Activated CD4-positive, alpha-beta T cell treated with anti-CD3 and anti-CD28 coated beads, Interleukin-2, amount 50 U/mL, for 1 hour (primary cell): ENCODE data around the gene SRP19.
"Not testable (repeated sequence)": the region's sequence is repeated elsewhere in the genome, so short reads cannot be mapped to it uniquely, and the experiment has no call there.

Source experiments
- DNase-seq: peaks from one replicate; pipeline ENCODE4 v3.0.0-alpha.2; 2020

The SRP19 gene

DNA sequence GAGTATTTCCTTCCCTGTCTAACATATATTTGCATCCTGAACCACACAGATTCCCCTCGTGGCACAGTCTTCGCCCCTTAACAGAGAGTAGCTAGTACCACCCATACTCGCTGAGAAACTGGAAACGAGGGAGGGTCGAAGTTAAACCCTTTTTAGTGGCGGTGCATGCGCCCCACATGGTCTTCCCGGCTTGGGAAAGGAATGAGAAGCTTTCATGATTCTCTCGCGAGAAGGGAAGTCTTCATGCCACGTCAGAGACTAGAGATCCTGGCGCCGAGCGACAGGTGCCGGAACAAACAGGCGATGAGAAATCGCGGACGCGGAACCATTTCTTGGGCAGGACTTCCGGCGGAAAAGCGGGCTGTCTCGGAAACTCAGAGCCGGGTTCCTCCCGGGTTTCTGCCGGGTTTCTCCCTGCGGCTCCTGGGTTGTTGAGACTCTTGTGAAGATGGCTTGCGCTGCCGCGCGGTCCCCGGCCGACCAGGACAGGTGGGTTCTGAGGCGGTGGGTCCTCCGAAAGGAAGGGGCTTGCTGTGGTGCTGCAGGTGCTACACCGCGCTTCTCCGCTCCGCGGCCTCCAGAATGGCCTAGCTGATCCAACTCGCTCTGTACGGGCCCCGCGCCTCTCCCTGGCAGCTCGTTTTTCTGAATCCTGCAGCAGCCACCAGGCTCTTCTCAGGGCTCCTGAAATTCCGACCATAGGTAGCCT lies at the start of gene SRP19:
Gene SRP19 (plus strand): TSS at position 359 of the 709 bp plus-strand sequence. CDS start 90 bp downstream, at position 449.
- peak; percentile 88 for DNase-seq

DNA sequence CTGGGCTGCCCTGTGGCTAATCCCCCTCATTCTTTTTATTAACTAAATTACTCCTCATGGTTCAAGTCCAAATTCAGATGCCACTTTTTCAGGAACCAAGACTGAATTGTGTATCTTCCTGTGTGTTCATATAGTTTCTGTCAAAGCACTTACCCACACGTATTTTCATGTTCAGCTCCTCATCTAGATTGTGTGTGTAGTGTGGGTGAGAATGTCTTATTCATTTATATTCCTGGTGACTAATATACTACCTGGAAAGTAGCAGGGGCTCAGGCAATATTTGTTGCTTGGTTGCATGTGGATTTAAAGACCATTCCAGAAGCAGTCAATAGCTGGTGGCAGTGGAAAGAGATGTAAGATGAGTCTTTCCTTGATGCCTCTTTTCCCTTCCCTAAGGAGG lies 48.5 kb upstream of the SRP19 start:
- no peak for DNase-seq

DNA sequence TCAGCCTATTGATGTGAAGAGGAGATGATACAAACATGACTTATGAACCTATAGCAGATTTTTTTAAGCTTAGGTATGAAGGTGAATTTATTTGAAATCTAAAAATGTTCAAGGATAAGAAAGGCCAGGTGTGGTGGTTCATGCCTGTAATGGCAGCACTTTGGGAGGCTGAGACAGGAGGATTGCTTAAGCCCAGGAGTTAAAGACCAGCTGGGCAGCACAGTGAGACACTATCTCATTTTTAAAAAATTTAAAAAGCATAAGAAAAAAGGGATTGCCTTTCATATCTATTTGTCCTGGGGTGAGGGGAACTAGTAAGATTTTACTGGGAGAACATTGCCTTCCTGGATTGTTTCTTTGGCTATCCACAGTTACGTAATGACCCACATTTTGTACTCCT lies 40.8 kb upstream of the SRP19 start:
- DNase-seq, result no peak

DNA sequence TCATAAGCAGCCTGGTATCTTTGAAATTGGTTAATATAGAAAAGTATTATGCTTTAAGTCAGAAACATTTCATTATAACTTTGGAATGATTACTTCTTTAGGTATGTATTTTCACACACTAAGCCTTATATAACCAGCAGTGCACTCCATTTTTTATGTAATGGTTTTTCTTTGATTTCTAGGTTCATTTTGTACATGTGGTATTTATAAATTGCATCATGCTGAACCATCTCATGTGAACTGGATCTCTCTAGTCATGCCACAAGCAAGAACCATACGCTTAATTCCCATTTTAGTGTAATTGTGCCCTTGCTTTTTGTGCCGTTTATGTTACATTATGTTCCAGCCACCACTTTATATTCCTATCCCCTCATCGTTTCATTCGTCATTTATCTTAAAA lies 38.6 kb upstream of the SRP19 start:
- no peak for DNase-seq

DNA sequence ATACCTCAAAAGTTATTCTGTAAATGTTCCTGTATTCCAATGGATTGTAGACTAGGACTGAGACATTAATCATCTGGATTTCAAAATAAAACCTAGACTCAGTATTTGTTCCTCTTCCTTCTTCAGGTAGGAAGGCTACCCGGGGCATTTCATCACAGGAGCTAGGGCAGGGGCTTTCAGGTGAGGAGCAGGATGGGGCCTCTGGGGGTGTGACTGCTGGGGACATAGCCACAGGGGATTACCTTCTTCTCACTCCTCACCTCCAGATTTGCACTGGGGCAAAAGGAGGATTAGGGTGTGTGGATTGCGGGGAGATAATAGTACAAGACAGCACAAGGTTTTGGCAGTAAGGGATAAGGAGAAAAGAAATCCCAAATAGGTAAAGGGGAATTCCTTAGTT lies 37.9 kb upstream of the SRP19 start:
- DNase-seq, result no peak

DNA sequence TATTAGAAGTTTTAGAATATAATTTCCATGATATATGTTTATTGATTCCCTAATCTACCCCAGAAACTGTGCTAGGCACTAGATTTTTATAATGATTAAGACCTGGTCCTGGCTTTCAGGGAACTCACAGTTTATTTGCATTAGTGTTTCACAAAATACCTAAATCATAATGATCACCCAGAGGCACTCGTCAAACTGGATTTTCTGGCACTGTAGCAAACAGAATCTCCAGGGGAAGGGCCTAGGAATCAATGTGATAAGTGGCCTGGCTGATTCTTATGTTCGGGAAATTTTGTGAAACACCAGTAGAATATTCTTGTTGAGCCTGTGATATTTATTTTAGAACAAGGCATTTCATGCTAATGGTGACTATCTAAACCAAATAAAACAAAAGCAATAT lies 37.4 kb upstream of the SRP19 start:
- no peak for DNase-seq

DNA sequence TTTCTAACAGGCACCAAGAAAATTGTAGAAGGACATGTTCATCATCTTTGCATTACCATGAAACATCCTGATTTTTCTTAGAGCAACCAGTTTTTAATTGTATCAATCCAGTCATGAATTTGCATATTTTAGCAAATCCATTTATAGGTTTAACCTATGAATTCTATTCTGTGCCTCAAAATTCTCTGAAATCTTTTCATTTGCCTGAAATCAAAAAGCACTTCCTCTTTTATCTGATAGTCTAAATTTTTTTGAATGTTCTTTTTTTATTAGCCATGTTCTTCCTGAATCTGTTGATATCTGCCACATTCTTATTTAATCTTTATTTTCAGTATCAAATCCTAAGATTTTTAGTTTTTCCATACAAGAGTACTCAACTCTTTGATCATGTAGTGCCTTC lies 36.9 kb upstream of the SRP19 start:
- DNase-seq, result no peak

DNA sequence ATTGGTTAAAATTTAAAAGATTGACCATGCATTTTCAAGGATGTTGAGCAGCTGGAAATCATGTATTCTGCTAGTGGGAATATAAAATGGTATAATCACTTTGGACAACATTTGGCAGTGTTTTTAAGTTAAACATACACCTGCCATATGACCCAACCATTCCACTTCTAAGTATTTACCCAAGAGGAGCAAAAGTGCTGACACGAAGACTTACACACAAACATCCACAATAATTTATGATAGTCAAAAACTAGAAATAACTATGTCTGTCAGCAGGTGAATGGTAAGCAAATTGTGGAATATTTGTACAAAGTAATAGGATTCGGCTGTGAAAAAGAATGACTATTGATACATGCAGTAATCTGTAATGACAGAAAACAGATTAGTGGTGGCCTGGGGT lies 30.7 kb upstream of the SRP19 start:
- DNase-seq, result no peak

DNA sequence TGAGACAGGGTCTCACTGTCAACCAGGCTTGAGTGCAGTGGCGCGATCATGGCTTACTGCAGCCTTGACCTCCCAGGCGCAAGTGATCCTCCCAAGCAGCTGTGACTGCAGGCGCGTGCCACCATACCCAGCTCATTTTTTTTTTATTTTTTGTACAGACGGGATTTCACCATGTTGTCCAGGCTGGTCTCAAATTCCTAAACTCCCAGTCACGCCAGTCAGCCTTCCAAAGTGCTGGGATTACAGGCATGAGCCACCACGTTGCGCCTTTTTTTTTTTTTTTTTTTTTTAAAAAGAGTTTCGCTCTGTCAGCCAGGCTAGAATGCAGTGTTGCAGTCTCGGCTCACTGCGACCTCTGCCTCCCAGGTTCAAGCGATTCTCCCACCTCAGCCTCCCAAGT lies 27.1 kb upstream of the SRP19 start:
- DNase-seq, result no peak

DNA sequence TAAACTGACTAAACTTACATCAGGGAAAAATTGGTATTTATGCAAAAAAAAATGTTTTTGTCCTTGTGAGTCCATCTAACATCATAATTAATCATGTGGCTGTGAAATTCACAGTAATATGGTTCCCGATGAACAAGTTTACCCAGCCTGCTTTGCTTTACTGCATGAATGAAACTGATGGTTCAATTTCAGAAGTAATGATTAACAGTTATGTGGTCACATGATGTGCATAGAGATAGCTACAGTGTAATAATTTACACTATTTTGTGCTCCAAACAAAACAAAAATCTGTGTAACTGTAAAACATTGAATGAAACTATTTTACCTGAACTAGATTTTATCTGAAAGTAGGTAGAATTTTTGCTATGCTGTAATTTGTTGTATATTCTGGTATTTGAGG lies 16.6 kb upstream of the SRP19 start:
- DNase-seq, result no peak

DNA sequence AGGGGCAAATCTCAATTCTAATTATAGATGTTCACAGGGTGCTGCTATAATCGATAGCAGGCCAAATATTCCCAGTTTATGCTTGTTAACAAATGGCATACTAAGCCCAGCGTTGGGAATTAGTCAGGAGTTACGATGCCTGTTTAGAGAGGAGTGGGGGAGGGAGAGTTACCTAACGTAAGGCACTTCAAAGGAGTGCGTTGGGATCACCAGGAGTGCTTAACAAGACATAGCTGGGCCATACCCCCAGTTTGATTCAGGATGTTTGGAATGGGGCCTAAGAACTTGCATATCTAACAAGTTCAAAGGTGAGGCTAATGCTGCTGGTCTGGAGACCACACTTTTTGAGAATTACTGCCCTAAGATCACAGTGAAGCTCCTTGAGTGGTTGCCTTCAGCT lies 14.5 kb upstream of the SRP19 start:
- DNase-seq, result no peak

DNA sequence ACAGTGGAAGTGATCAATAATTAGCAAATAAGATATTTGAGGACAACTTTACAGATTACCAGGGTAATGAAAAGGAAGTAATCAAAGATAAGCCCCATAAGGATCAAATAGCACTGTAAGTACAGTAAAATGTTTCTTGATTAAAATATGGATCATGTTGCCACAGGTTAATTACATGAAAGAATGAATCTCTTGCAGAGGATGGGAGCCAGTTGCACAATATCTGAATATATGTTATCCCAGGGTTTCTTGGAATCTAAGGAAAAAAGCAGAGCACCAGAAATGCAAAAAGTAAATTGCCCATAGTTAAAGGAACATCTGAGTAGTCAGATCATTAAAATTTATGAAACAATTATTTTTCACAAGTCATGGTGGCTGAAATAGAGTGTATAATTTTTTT lies 13.8 kb upstream of the SRP19 start:
- no peak for DNase-seq

DNA sequence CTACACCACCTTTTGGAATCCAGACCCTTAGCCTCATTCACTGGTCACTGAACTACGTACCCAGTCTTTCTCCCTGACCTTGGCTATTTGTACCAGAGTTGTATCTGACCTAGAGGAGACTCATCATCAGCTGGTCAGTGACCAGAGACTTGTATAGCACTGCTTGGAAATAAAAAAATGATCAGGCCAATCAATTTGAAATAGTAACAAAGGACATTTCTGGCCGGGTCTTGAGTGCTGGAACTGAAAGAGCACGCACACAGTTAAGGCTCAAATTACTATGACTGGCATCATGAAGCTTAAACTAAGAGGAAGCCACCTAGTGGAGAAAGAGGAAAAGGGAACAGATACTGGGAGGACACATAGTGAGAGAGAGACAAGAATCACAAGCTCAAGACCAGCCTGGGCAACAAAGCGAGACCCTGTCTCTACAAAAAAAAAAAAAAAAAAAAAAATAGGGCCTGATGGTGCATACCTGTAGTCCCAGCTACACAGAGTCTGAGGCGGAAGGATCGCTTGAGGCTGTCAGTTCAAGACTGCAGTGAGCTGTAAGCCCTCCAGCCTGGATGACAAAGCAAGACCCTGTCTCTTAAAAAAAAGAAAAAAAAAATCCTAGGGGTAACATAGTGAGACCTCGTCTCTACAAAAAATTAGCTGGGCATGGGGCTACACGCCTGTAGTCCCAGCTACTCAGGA lies 12.8 kb upstream of the SRP19 start:
- DNase-seq, result no peak

DNA sequence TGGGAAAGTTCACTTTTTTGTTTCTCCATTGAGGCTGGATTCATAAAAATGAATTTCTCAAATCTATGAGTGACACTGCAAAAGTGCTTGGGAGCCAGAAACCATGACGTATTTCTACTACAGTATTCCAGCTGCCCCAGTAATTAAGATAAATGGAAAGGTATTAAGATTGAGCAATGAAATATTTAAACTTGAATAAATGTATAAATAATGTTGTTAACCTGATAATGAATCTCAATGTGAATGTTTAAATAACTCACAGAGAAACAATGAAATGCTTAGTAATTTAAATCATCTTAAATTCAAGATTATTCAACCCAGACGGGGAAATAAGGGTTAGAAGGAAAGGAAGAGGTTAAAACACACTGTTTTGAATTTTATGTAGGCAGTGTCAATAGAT lies 11.2 kb upstream of the SRP19 start:
- no peak for DNase-seq

DNA sequence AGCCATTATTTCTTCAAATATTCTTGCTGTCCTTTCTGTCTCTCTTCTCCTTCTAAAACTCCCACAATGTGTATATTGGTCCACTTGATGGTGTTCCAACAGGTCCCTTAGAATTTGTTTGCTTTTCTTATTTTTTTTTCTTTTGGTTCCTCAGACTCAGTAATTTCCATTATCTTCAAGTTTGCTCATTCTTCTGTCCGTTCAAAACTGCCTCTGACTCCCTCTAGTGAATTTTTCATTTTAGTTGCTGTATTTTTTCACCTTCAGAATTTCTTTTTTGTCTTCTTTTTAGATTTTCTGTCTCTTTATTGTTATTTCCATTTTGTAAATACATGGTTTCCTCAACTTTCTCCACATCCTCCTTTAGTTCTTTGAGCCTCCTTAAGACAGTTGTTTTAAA lies 6.4 kb upstream of the SRP19 start:
- DNase-seq, result no peak

DNA sequence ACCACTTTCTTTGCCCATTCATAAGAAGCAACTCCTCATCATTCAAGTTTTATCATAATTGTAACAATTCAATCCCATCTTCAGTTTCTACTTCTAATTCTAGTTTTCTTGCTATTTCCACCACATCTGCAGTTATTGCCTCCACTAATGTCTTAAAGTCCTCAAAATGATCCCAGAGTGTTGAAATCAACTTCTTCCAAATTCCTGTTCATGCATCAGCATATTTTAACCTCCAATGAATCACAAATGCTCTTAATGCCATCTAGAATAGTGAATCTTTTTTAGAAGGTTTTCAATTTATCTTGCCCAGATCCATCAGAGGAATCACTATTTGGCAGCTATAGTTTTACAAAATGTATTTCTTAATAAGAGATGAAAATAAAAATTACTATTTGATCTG lies 3.2 kb upstream of the SRP19 start:
- no peak for DNase-seq

DNA sequence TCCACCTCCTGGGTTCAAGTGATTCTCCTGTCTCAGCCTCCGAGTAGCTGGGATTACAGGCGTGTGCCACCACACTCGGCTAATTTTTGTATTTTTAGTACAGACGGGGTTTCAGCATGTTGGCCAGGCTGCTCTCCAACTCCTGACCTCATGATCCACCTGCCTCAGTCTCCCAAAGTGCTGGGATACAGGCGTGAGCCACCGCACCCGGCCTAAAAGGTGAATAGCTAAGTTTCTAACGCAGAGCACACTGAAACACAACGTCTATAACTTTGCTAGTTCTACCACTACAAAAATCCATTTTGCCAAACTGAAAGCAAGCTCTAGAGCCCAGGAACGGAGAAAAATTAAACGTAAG lies 537 bp upstream of the SRP19 start:
- DNase-seq, result not testable (repeated sequence)

DNA sequence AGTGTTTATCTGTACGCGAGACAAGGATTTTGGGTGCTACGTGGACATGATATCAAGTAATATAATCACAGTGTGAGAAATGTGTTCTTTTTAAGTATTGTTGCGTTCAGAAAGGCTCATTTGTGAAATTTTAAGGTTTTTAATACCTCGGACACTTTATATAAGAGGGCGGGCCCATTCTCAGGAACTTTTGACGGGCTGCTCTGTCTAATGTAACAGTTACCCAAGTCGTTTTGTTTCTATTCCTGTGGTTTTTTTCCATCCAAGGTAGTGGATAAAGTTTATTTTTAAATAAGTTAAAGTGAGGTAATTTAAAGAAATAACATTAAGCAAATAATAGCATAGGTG lies 525 bp downstream of the SRP19 start:
- no peak for DNase-seq

DNA sequence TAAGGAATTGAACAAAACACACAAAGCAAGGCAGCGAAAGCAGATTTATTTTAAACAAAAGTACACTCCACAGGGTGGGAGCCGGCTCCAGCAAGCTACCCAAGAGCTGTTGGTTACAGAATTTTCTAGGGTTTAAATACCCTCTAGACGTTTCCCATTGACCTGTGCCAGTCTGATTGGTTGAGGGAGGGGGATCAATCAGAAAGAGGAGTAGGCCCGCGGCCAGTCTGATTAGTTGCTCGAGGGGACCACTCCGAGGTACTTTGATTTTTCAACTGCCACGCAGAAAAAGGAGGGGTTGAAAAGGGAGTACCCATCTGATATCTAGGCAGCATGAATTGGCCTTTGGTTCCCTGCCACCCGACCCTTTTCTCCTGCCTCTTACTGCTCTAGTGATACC lies 998 bp downstream of the SRP19 start:
- no peak for DNase-seq

DNA sequence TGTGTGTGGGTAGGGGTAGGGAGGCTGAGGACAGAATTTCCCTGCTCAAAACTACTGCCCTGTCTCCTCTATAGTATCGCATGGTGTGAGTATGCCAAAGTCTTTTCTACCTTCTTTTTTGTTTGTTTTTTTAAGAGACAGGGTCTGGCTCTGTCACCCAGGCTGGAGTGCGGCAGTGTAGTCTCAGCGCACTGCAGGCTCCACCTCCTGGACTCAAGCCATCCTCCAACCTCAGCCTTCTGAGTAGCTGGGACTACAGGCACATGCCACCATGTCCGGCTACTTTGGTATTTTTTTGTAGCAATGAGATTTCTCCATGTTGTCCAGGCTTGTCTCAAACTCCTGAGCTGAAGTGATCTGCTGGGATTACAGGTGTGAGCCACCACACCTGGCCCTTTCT lies 2.5 kb downstream of the SRP19 start:
- DNase-seq, result no peak

DNA sequence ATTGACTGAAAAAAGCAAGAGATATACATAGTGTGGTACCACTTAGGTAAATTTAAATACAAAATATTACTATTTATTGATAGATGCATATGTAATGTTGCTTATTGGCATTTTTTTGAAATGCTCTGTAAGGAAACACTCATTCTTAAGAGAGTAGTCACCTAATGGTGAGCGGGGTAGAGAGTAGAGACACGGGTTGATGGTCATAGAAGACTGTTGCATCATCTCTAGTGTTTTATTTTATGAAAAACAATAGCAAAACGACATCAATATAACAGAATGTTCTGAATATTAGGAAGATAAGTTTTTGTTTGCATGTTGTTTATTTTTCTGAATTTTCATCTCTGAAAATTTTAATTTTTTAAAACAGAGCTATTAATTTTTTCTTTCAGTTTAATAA lies 4.0 kb downstream of the SRP19 start:
- no peak for DNase-seq

DNA sequence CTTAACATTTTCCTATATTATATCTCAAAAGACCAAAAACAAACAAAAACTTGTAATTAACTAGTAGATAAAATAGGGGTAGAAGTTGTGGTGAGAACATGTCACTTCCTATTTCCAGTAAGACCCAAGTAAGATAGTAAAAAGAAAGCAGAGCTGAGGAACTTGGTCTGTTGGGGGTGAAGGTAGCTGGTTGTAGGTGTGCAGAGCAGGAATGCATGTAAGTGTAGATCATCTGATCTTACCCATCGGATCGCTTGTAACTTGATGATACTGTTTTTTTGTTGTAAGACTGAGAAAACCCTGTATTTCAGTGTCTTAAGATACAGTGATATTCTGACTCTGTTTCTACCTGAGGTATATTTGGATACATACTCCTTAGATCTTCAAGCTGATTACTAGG lies 5.7 kb downstream of the SRP19 start:
- DNase-seq, result no peak

DNA sequence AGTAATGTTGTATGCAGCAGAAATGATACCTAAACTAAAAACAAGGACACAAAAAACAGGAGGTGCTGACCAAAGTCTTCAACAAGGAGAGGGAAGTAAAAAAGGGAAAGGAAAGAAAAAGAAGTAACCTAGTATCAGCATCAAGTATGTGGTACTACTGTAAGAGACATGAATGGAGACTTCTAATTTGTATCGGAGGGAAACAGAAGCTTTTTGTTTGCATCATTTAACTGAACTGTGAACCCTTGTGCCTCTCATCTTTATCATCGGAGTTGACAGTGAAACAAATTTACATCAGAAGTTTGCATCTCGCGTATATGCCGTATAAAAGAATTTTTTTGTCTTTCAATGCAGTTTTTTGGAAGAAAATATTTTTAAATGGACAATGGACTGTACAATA lies 6.3 kb downstream of the SRP19 start:
- DNase-seq, result no peak

DNA sequence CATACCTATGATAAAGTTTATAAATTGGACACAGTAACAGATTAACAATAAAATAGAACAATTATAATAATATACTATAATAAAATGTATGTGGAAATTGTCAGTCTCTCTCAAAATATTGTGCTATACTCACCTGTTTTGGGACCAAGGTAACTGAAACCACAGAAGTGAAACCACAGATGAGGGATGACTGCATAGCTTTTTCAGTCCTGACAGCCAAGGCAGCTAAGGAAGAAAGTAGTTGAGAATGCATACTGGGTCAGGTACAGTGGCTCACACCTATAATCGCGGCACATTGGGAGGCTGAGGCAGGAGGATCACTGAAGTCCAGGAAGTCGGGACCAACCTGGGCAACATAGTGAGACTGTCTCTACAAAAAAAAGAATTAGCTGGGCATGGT lies 8.9 kb downstream of the SRP19 start:
- DNase-seq, result no peak

DNA sequence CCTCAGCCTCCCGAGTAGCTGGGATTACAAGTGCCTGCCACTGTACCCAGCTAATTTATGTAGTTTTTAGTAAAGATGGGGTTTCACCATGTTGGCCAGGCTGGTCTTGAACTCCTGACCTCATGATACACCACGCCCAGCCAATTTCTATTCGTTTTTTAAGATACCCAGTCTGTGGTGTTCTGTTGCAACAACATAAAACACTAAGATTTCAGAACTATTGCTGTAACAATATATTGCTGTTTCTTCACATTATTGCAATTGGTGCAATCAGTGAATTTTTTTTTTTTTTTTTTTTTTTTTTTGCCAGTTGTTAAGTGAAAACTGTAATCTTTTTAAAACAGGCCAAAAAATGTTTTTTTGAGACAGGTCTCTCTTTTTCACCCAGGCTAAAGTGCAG lies 9.9 kb downstream of the SRP19 start:
- DNase-seq, result no peak
